BLaER1 treated with 17β-estradiol and CSF1 and Interleukin-3, amounts not matched to agents 10 nM and 100 nM (cell line): ENCODE results near the gene HOXC9.

Experiments used
- H3K27ac ChIP-seq, 11 experiments: shearing (Covaris generic); formaldehyde crosslinking; 2 replicates each; pipeline ENCODE4 v1.8.1; 2022
- H3K27me3 ChIP-seq, 11 experiments: shearing (Covaris generic); formaldehyde crosslinking; 2 replicates each; pipeline ENCODE4 v1.8.1; 2022
- H3K36me3 ChIP-seq, 11 experiments: shearing (Covaris generic); formaldehyde crosslinking; 2 replicates each; pipeline ENCODE4 v1.8.1; 2022
- H3K4me1 ChIP-seq, 10 experiments: shearing (Covaris generic); formaldehyde crosslinking; 2 replicates each; pipeline ENCODE4 v1.8.1; 2022
- H3K4me2 ChIP-seq, 11 experiments: shearing (Covaris generic); formaldehyde crosslinking; 2 replicates each; pipeline ENCODE4 v1.8.1; 2022
- H3K4me3 ChIP-seq, 10 experiments: shearing (Covaris generic); formaldehyde crosslinking; 2 replicates each; pipeline ENCODE4 v1.8.1; 2022
- H3K9ac ChIP-seq, 11 experiments: shearing (Covaris generic); formaldehyde crosslinking; 2 replicates each; pipeline ENCODE4 v1.8.1; 2022
- H3K9me3 ChIP-seq, 11 experiments: shearing (Covaris generic); formaldehyde crosslinking; replicated peaks in 1 of 11; 2 replicates each; pipeline ENCODE4 v1.8.1; 2022
- H4K20me1 ChIP-seq, 11 experiments: shearing (Covaris generic); formaldehyde crosslinking; 2 replicates each; pipeline ENCODE4 v1.8.1; 2022
- Cebpa-rat ChIP-seq, 11 experiments: shearing (Covaris generic); IDR thresholded peaks; 2 replicates each; pipeline ENCODE4 v1.8.1; 2022

HOXC9 gene

GRCh38 chr12:54004063-54004840, 4.3 kb downstream of the HOXC9 start:
- Histone ChIP-seq H3K9me3 (peaks cover 0 to 11% (median 7%) of the 10 kb centered on the region in 11 experiments; a peak in 13 of 22 replicates), H3K36me3 (no peaks in the 10 kb centered on the region), H3K27ac (no peak overlapping the region), H3K27me3 (peaks cover 99 to 100% (median 100%) of the 10 kb centered on the region in 11 experiments), H3K4me1 (peaks cover 0 to 15% (median 10%) of the 10 kb centered on the region in 10 experiments; a peak in 14 of 20 replicates), H3K9ac (no peak overlapping the region), H3K4me2 (0 out of 22 replicates have a peak overlapping the region, but pooled peaks of 1 of the 11 experiments have one; percentile 24), H4K20me1 (peaks cover 0 to 92% (median 81%) of the 10 kb centered on the region in 11 experiments; a peak in 16 of 22 replicates), H3K4me3 (no peak overlapping the region)
- TF ChIP-seq Cebpa-rat (IDR thresholded peaks at IDR 0.05) = no peak

- Histone ChIP-seq H3K36me3 (no peaks in the 10 kb centered on the region), H3K4me2 (peak overlapping the region in 2 of 11 experiments; percentile 3 to 24; a peak in 1 of 22 replicates), H3K4me3 (no peak overlapping the region), H3K9ac (no peak overlapping the region), H3K27me3 (peaks cover 99 to 100% (median 100%) of the 10 kb centered on the region in 11 experiments), H3K27ac (no peak overlapping the region), H3K9me3 (peaks cover 0 to 6% (median 4%) of the 10 kb centered on the region in 11 experiments; a peak in 10 of 22 replicates), H3K4me1 (peaks cover 0 to 15% (median 10%) of the 10 kb centered on the region in 10 experiments; a peak in 14 of 20 replicates), H4K20me1 (peaks cover 0 to 93% (median 88%) of the 10 kb centered on the region in 11 experiments; a peak in 17 of 22 replicates)
- TF ChIP-seq Cebpa-rat (IDR thresholded peaks at IDR 0.05) = no peak
These were observed 5.0 kb downstream of the HOXC9 start for GRCh38 chr12:54004841-54005530.

- Histone ChIP-seq H4K20me1 (peaks cover 0 to 93% (median 89%) of the 10 kb centered on the region in 11 experiments; a peak in 17 of 22 replicates), H3K36me3 (no peaks in the 10 kb centered on the region), H3K27ac (no peak overlapping the region), H3K4me2 (no peak overlapping the region), H3K4me3 (no peak overlapping the region), H3K4me1 (peaks cover 0 to 15% (median 10%) of the 10 kb centered on the region in 10 experiments; a peak in 14 of 20 replicates), H3K9ac (no peak overlapping the region), H3K9me3 (peaks cover 0 to under 1% (median 0%) of the 10 kb centered on the region in 11 experiments; a peak in 1 of 22 replicates), H3K27me3 (peaks cover 99 to 100% (median 100%) of the 10 kb centered on the region in 11 experiments)
- no peak for TF ChIP-seq Cebpa-rat (IDR thresholded peaks at IDR 0.05)
These were observed 5.5 kb downstream of the HOXC9 start for GRCh38 chr12:54005531-54005852.

- Histone ChIP-seq H3K36me3 (no peaks in the 10 kb centered on the region), H3K27ac (no peak overlapping the region), H3K4me1 (peaks cover 0 to 15% (median 10%) of the 10 kb centered on the region in 10 experiments; a peak in 14 of 20 replicates), H3K9me3 (no peaks in the 10 kb centered on the region), H3K4me3 (peak overlapping the region in 9 of 10 experiments; percentile 6 to 59 (median 39); a peak in 15 of 20 replicates), H3K9ac (peak overlapping the region in 5 of 11 experiments; percentile 2 to 21 (median 3); a peak in 4 of 22 replicates), H4K20me1 (peaks cover 0 to 93% (median 88%) of the 10 kb centered on the region in 11 experiments; a peak in 17 of 22 replicates), H3K4me2 (peak overlapping the region; percentile 63 to 94 (median 79)), H3K27me3 (peaks cover 99 to 100% (median 100%) of the 10 kb centered on the region in 11 experiments)
- TF ChIP-seq Cebpa-rat (IDR thresholded peaks at IDR 0.05) = no peak
These were observed 6.0 kb downstream of the HOXC9 start for GRCh38 chr12:54005853-54006558.

GRCh38 chr12:54006559-54007220, 6.7 kb downstream of the HOXC9 start:
- no peak for TF ChIP-seq Cebpa-rat (IDR thresholded peaks at IDR 0.05)
- H3K27ac ChIP-seq = no peak overlapping the region
- peak overlapping the region in 9 of 10 experiments; percentile 6 to 59 (median 39); a peak in 15 of 20 replicates for H3K4me3 ChIP-seq
- H3K9me3 ChIP-seq = no peaks in the 10 kb centered on the region
- no peaks in the 10 kb centered on the region for H3K36me3 ChIP-seq
- H3K4me2 ChIP-seq = peak overlapping the region; percentile 63 to 94 (median 79)
- peak overlapping the region in 5 of 11 experiments; percentile 2 to 21 (median 3); a peak in 3 of 22 replicates for H3K9ac ChIP-seq
- H3K4me1 ChIP-seq = peaks cover 0 to 17% (median 10%) of the 10 kb centered on the region in 10 experiments; a peak in 14 of 20 replicates
- H4K20me1 ChIP-seq = peaks cover 0 to 94% (median 88%) of the 10 kb centered on the region in 11 experiments; a peak in 17 of 22 replicates
- peaks cover 99 to 100% (median 100%) of the 10 kb centered on the region in 11 experiments for H3K27me3 ChIP-seq

GRCh38 chr12:54007538-54008259, 7.7 kb downstream of the HOXC9 start:
- H3K9me3 ChIP-seq = 0 out of 22 replicates have a peak, but pooled peaks cover 0 to under 1% (median 0%) of the 10 kb centered on the region in 11 experiments
- no peak for TF ChIP-seq Cebpa-rat (IDR thresholded peaks at IDR 0.05)
- H4K20me1 ChIP-seq = peaks cover 0 to 93% (median 83%) of the 10 kb centered on the region in 11 experiments; a peak in 18 of 22 replicates
- H3K4me1 ChIP-seq = peaks cover 0 to 17% (median 10%) of the 10 kb centered on the region in 10 experiments; a peak in 14 of 20 replicates
- H3K4me3 ChIP-seq = no peak overlapping the region
- H3K9ac ChIP-seq = no peak overlapping the region
- no peak overlapping the region; a peak in 1 of 22 replicates for H3K4me2 ChIP-seq
- H3K36me3 ChIP-seq = no peaks in the 10 kb centered on the region
- H3K27me3 ChIP-seq = peaks cover 99 to 100% (median 100%) of the 10 kb centered on the region in 11 experiments
- no peak overlapping the region for H3K27ac ChIP-seq

GRCh38 chr12:54008260-54008552, 8.2 kb downstream of the HOXC9 start:
- H3K4me3 ChIP-seq = no peak overlapping the region
- peaks cover 0 to 17% (median 10%) of the 10 kb centered on the region in 10 experiments; a peak in 14 of 20 replicates for H3K4me1 ChIP-seq
- no peaks in the 10 kb centered on the region for H3K36me3 ChIP-seq
- peaks cover 0 to 93% (median 84%) of the 10 kb centered on the region in 11 experiments; a peak in 18 of 22 replicates for H4K20me1 ChIP-seq
- H3K9me3 ChIP-seq = peaks cover 0 to 5% (median 0%) of the 10 kb centered on the region in 11 experiments; a peak in 3 of 22 replicates
- no peak overlapping the region for H3K4me2 ChIP-seq
- H3K27me3 ChIP-seq = peaks cover 99 to 100% (median 100%) of the 10 kb centered on the region in 11 experiments
- H3K9ac ChIP-seq = no peak overlapping the region
- no peak overlapping the region for H3K27ac ChIP-seq
- TF ChIP-seq Cebpa-rat (IDR thresholded peaks at IDR 0.05) = no peak
